Left ventricle myocardium inferior (tissue), 1 donor: ENCODE data around the gene KIAA1328. TPM values are rescaled to one million over a fixed set of nuclear protein-coding genes. Genes with fewer than 3 reads are reported as not detected.

Source experiments
- DNase-seq: peaks from one replicate; pipeline ENCODE4 v3.0.0-alpha.2; 2020
- H3K27ac ChIP-seq: fragments of 200-600 bp; replicated peaks from 2 replicates; pipeline ENCODE4 v1.8.0; 2021
- H3K27me3 ChIP-seq: fragments of 200-600 bp; 2 replicates; pipeline ENCODE4 v1.8.0; 2021; ENCODE audit warnings: low read depth
- H3K36me3 ChIP-seq: fragments of 200-600 bp; 2 replicates; pipeline ENCODE4 v1.8.0; 2021
- H3K4me1 ChIP-seq: fragments of 200-600 bp; 2 replicates; pipeline ENCODE4 v1.8.0; 2021
- H3K4me3 ChIP-seq: fragments of 200-600 bp; 2 replicates; pipeline ENCODE4 v1.8.0; 2021; ENCODE audit warnings: mild to moderate bottlenecking, moderate library complexity
- H3K9me3 ChIP-seq: fragments of 200-600 bp; replicated peaks from 2 replicates; pipeline ENCODE4 v1.8.0; 2021
- CTCF ChIP-seq: fragments of 200-600 bp; IDR thresholded peaks from 2 replicates; pipeline ENCODE4 v1.8.0; 2021; ENCODE audit warnings: antibody characterized with exemption, mild to moderate bottlenecking, borderline replicate concordance
- intact Hi-C: fragments of 100-400 bp; cut with micrococcal nuclease; formaldehyde crosslinking; loops from one replicate; pipeline ENCODE4 v1.11.0; 2022
- total RNA-seq: library from RNA; stranded (reverse); fragmentation: NEBNext Ultra II Directional; extraction: Animal tissue kit (Norgen Biotek cat#: 25700); gene quantifications from one replicate; pipeline ENCODE4 v1.2.1, GENCODE V29; 2021
- donor health status: DM: no; HTN: yes; CAD: no; lungs with severe emphysema.

The KIAA1328 gene
- total RNA-seq, 1 donor from 2014 or later: 4.0 TPM

- no peaks in the 10 kb centered on the region for H3K27me3 ChIP-seq
- H3K27ac ChIP-seq: no peak overlapping the region
- intact Hi-C loops: no loop called here
- no peak for TF ChIP-seq CTCF
- no peaks in the 10 kb centered on the region for H3K9me3 ChIP-seq
- peaks cover 11% of the 10 kb centered on the region for H3K4me1 ChIP-seq
- H3K4me3 ChIP-seq: no peak overlapping the region
- H3K36me3 ChIP-seq: no peaks in the 10 kb centered on the region
- no peak for DNase-seq
Observed at GRCh38 chr18:37179384-37179783, 350.5 kb downstream of the KIAA1328 start.

DNA sequence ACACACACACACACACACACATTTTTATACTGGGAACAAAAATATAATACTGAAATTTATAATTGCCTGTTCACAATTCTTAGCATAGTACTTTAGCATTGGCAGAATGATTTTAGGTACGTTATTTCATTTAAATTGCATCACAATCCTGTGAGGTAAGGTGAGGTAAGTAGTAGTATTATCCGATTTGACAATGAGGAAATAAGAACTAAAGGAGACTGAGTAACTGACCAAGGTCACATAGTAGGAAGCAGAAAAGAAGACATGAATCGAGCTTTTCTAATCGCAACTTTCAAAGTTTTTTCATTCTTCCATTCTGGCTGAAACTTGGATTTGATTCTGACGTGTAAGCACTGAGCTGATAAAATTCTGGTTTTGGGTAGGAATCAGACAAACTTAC is 351.2 kb downstream of the KIAA1328 start:
- Histone ChIP-seq H3K27me3 (no peaks in the 10 kb centered on the region), H3K4me3 (no peak overlapping the region), H3K36me3 (no peaks in the 10 kb centered on the region), H3K27ac (no peak overlapping the region), H3K4me1 (peaks cover 11% of the 10 kb centered on the region), H3K9me3 (no peaks in the 10 kb centered on the region)
- DNase-seq: no peak
- intact Hi-C loops: no loop called here
- TF ChIP-seq CTCF: no peak

- Histone ChIP-seq H3K4me1 (peaks cover 11% of the 10 kb centered on the region), H3K4me3 (no peak overlapping the region), H3K36me3 (no peaks in the 10 kb centered on the region), H3K9me3 (no peaks in the 10 kb centered on the region), H3K27ac (no peak overlapping the region), H3K27me3 (no peaks in the 10 kb centered on the region)
- DNase-seq: no peak
- intact Hi-C loops: no loop called here
- TF ChIP-seq CTCF: no peak
Observed at GRCh38 chr18:37182340-37183135, 353.6 kb downstream of the KIAA1328 start.

GRCh38 chr18:37184209-37184868 is 355.4 kb downstream of the KIAA1328 start:
- H3K27me3 ChIP-seq: no peaks in the 10 kb centered on the region
- peaks cover 11% of the 10 kb centered on the region for H3K4me1 ChIP-seq
- no peaks in the 10 kb centered on the region for H3K36me3 ChIP-seq
- no peak for TF ChIP-seq CTCF
- intact Hi-C loops: no loop called here
- H3K4me3 ChIP-seq: no peak overlapping the region
- no peak overlapping the region for H3K27ac ChIP-seq
- DNase-seq: no peak
- no peaks in the 10 kb centered on the region for H3K9me3 ChIP-seq

DNA sequence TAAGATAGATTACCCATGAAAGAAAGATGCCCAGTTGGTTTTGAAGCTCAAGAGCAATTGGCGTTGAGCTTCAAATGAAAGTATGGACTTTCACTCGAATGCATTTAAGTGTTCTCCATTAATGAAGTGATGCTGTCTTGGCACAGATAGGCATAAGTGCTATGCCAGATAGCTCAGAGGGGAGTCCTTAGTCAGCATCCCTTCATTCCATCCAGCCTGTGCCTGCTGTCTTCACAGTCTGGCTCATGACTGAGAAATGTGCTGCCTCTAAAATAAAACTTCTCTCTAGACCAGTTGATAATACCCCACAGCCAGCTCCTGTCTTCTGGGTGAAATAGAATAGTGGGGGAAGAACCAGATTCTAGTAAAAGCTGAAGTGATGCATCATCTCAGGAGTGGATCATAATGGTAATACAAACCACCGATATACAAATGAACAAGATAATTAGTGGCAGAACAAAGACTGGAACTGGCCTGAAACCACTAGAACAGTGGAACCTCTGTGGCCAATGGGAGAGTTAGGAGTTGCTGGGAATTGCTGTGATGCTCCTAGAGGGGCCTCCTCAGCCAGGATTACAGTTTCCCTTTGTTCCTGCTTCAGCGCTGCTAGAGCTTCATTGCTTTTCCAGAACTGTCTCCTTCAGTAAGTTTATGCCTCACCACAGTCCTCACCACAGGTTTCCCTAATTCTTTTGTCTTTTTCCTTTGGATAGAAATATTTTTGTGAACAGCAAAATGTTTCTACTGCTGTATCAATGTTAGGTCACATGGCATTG is 359.3 kb downstream of the KIAA1328 start:
- no peak for DNase-seq
- no peaks in the 10 kb centered on the region for H3K4me1 ChIP-seq
- no peak overlapping the region for H3K27ac ChIP-seq
- no peak for TF ChIP-seq CTCF
- intact Hi-C loops: no loop called here
- H3K9me3 ChIP-seq: no peaks in the 10 kb centered on the region
- H3K4me3 ChIP-seq: no peak overlapping the region
- H3K27me3 ChIP-seq: no peaks in the 10 kb centered on the region
- H3K36me3 ChIP-seq: no peaks in the 10 kb centered on the region
